Activated CD8-positive, alpha-beta memory T cell treated with anti-CD3 and anti-CD28 coated beads, Interleukin-2, amount 50 U/mL, for 1 hour (primary cell): ENCODE data around the gene GRIN2C.

Source experiments
- DNase-seq: peaks from one replicate; pipeline ENCODE4 v3.0.0-alpha.2; 2020; ENCODE audit errors: extremely low read depth

Gene GRIN2C

GRCh38 chr17:74864297-74864865 is 4.7 kb upstream of the GRIN2C start:
- no peak for DNase-seq

- no peak for DNase-seq
These were observed 4.0 kb upstream of the GRIN2C start for GRCh38 chr17:74863420-74864296.

GRCh38 chr17:74862919-74863318 is 3.2 kb upstream of the GRIN2C start:
- no peak for DNase-seq

GRCh38 chr17:74862108-74862901 is 2.6 kb upstream of the GRIN2C start:
- no peak for DNase-seq

- no peak for DNase-seq
These were observed 2.0 kb upstream of the GRIN2C start for GRCh38 chr17:74861662-74862107.

- no peak for DNase-seq
These were observed 1.4 kb upstream of the GRIN2C start for GRCh38 chr17:74860872-74861661.

- DNase-seq = no peak
These were observed 665 bp upstream of the GRIN2C start for GRCh38 chr17:74860229-74860871.

GRCh38 chr17:74858672-74859458 is 820 bp downstream of the GRIN2C start:
- DNase-seq = no peak

- DNase-seq = no peak
These were observed 2.5 kb downstream of the GRIN2C start for GRCh38 chr17:74857191-74857590.

- no peak for DNase-seq
These were observed 3.6 kb downstream of the GRIN2C start for GRCh38 chr17:74856112-74856511.

- no peak for DNase-seq
These were observed 4.4 kb downstream of the GRIN2C start for GRCh38 chr17:74855323-74855722.

GRCh38 chr17:74854792-74855191 is 4.9 kb downstream of the GRIN2C start:
- no peak for DNase-seq

GRCh38 chr17:74853669-74854068 is 6.0 kb downstream of the GRIN2C start:
- no peak for DNase-seq

GRCh38 chr17:74853048-74853397 is 6.7 kb downstream of the GRIN2C start:
- no peak for DNase-seq

GRCh38 chr17:74852237-74853047 is 7.2 kb downstream of the GRIN2C start:
- DNase-seq = no peak

GRCh38 chr17:74851612-74852236 is 8.0 kb downstream of the GRIN2C start:
- no peak for DNase-seq

- DNase-seq = no peak
These were observed 8.8 kb downstream of the GRIN2C start for GRCh38 chr17:74850914-74851313.

GRCh38 chr17:74850310-74850709 is 9.4 kb downstream of the GRIN2C start:
- DNase-seq = no peak
